GM18870 (cell line): Measurements from ENCODE around the gene AIF1.

Experiments used
- ATAC-seq: cut with Tn5 transposase; IDR thresholded peaks from one replicate; pipeline ENCODE4 v1.9.1; 2021; ENCODE audit warnings: moderate library complexity; ENCODE audit not compliant: unreplicated experiment

Gene AIF1

DNA sequence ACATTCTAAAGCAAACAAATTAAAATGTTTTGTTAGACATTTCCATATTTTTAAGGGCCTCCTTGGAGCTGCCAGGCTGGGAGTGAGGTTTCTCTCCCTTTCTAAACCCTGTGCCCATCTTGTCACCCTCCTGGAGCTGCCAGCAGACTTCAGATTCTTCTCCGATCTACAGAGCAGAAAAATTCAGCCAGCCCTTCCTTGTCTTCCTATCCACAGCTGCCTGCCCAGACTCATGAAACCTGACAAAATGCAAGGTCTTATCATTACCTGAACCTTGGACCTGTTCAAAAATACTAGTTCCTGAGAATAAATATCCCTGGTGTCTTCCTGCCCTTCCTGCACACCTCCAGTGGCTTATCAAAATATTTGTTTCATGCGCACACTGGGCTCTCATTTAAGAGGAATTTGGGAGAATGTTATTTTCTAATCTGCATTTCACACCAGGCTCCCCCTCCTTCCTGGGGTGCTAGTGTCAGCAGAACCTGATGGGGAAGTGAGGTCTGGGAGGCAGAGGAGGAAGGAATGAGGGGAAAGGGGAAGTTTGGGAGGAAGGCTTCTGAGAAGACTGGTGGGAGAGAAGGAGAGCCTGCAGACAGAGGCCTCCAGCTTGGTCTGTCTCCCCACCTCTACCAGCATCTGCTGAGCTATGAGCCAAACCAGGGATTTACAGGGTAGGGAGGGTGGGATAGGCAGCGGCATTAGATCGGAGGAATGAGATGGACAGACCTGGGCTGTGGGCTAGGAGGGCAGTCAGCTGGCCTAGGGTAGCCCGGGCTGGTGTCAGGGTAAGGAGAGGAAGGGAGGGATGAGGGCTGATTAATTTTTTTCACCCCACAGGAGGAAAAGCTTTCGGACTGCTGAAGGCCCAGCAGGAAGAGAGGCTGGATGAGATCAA lies at the start of gene AIF1:
AIF1 (plus strand) TSS at position 551 of the 895 bp plus-strand sequence; CDS start at position 647, 96 bp downstream.
- ATAC-seq, result no peak

DNA sequence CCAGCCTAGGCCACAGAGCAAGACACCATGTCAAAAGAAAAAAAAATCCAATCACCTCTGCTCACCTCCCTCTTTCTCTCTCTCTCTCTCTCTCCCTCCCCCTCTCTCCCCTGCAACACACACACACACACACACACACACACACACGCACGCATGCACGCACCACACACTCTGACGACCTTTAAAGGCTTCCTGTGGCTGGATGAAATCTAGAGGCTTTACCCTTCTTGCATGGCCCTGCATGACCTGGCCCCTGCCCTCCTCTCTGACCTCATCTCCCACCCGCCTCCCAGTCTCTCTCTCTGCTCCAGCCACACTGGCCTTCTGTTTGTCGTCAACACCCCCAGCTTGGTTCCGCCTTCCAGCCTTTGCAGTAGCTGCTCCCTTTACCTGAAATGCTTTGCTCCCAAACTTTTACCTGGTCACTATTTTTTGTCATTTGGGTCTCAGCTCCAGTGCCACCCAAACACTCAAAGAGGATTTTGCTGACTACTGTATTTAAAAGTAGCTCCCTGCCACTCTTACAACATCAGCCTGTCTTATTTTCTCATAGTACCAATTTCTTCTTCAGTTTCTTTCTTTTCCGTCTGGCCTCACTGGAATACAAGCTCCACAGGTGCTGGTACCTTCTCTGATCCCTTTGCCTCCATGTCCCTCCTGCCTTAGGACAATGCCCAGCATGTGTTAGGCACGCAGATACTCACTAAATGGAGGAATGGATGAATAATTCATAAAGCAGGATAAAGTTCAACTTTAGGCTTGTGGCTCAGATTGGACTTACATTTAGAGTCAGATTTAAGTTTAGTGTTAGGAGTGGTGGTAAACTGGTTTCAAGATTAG lies 47.3 kb upstream of the AIF1 start:
- no peak for ATAC-seq

DNA sequence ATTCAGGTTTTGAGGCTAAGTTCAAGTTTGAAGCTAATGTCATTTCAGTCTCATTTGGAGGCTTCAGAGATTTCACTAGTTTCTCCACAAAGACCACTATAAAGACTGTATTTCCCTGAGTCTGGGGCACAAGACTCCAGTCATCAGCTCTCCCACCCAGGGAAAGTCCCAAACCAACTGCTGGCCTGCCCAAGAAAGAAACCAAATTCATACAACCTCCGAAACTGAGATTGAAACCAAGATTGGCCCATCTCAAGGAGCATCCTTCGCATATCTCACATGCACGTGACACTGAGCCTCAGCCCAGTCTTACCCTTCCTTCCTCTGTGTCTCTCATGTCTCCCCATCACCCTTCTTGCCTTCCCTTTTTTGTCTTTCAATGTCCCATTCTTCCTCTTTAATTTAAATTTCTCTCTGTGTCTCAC lies 46.5 kb upstream of the AIF1 start:
- peak; percentile 76 for ATAC-seq

DNA sequence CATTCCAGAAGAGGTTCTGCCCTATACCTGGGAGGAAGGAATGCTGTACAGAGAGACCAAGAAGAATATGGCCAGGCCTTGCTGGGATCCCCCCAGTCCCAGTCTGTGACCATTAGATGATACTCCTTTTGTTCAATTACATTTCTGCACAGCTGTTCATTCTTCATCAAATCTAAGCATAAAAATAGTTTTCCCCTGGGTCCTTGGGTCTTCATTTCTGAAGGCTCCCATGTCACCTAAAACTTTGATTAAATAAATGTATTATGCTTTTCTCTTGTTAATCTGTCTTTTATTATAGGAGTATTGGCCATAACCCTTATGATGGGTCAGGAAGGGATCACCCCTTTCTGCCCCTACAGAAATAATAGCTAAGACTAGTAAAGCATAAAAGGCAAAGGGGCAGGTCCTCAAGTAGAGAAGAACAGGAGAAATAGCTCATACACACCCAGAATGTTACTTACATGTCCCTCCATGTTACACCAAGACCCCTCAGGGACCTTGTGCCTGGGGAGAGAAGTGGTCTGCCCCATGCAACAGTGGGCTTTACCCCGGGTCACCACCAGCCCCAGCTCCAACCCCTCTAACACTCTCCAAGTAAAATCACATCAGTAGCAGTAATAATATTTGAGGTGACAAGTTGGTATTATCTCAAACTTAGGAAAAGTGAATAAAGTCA lies 45.0 kb upstream of the AIF1 start:
- no peak for ATAC-seq

DNA sequence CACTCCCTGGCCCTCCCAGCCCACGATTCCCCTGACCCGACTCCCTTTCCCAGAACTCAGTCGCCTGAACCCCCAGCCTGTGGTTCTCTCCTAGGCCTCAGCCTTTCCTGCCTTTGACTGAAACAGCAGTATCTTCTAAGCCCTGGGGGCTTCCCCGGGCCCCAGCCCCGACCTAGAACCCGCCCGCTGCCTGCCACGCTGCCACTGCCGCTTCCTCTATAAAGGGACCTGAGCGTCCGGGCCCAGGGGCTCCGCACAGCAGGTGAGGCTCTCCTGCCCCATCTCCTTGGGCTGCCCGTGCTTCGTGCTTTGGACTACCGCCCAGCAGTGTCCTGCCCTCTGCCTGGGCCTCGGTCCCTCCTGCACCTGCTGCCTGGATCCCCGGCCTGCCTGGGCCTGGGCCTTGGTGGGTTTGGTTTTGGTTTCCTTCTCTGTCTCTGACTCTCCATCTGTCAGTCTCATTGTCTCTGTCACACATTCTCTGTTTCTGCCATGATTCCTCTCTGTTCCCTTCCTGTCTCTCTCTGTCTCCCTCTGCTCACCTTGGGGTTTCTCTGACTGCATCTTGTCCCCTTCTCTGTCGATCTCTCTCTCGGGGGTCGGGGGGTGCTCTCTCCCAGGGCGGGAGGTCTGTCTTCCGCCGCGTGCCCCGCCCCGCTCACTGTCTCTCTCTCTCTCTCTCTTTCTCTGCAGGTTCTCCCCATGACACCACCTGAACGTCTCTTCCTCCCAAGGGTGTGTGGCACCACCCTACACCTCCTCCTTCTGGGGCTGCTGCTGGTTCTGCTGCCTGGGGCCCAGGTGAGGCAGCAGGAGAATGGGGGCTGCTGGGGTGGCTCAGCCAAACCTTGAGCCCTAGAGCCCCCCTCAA lies 42.8 kb upstream of the AIF1 start, which contains the start of gene LTA:
LTA (plus strand) TSS at position 249 of the 871 bp plus-strand sequence; CDS start at position 703, 454 bp downstream.
- ATAC-seq, result peak; percentile 40

DNA sequence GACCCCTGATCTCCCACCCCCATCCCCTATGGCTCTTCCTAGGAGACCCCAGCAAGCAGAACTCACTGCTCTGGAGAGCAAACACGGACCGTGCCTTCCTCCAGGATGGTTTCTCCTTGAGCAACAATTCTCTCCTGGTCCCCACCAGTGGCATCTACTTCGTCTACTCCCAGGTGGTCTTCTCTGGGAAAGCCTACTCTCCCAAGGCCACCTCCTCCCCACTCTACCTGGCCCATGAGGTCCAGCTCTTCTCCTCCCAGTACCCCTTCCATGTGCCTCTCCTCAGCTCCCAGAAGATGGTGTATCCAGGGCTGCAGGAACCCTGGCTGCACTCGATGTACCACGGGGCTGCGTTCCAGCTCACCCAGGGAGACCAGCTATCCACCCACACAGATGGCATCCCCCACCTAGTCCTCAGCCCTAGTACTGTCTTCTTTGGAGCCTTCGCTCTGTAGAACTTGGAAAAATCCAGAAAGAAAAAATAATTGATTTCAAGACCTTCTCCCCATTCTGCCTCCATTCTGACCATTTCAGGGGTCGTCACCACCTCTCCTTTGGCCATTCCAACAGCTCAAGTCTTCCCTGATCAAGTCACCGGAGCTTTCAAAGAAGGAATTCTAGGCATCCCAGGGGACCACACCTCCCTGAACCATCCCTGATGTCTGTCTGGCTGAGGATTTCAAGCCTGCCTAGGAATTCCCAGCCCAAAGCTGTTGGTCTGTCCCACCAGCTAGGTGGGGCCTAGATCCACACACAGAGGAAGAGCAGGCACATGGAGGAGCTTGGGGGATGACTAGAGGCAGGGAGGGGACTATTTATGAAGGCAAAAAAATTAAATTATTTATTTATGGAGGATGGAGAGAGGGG lies 41.6 kb upstream of the AIF1 start:
- ATAC-seq, result no peak

DNA sequence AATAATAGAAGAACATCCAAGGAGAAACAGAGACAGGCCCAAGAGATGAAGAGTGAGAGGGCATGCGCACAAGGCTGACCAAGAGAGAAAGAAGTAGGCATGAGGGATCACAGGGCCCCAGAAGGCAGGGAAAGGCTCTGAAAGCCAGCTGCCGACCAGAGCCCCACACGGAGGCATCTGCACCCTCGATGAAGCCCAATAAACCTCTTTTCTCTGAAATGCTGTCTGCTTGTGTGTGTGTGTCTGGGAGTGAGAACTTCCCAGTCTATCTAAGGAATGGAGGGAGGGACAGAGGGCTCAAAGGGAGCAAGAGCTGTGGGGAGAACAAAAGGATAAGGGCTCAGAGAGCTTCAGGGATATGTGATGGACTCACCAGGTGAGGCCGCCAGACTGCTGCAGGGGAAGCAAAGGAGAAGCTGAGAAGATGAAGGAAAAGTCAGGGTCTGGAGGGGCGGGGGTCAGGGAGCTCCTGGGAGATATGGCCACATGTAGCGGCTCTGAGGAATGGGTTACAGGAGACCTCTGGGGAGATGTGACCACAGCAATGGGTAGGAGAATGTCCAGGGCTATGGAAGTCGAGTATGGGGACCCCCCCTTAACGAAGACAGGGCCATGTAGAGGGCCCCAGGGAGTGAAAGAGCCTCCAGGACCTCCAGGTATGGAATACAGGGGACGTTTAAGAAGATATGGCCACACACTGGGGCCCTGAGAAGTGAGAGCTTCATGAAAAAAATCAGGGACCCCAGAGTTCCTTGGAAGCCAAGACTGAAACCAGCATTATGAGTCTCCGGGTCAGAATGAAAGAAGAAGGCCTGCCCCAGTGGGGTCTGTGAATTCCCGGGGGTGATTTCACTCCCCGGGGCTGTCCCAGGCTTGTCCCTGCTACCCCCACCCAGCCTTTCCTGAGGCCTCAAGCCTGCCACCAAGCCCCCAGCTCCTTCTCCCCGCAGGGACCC lies 40.6 kb upstream of the AIF1 start:
- ATAC-seq, result no peak

DNA sequence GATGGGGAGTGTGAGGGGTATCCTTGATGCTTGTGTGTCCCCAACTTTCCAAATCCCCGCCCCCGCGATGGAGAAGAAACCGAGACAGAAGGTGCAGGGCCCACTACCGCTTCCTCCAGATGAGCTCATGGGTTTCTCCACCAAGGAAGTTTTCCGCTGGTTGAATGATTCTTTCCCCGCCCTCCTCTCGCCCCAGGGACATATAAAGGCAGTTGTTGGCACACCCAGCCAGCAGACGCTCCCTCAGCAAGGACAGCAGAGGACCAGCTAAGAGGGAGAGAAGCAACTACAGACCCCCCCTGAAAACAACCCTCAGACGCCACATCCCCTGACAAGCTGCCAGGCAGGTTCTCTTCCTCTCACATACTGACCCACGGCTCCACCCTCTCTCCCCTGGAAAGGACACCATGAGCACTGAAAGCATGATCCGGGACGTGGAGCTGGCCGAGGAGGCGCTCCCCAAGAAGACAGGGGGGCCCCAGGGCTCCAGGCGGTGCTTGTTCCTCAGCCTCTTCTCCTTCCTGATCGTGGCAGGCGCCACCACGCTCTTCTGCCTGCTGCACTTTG lies 39.6 kb upstream of the AIF1 start, which contains the start of gene TNF:
TNF (plus strand) TSS at position 231 of the 567 bp plus-strand sequence; CDS start at position 408, 177 bp downstream.
- ATAC-seq, result no peak

DNA sequence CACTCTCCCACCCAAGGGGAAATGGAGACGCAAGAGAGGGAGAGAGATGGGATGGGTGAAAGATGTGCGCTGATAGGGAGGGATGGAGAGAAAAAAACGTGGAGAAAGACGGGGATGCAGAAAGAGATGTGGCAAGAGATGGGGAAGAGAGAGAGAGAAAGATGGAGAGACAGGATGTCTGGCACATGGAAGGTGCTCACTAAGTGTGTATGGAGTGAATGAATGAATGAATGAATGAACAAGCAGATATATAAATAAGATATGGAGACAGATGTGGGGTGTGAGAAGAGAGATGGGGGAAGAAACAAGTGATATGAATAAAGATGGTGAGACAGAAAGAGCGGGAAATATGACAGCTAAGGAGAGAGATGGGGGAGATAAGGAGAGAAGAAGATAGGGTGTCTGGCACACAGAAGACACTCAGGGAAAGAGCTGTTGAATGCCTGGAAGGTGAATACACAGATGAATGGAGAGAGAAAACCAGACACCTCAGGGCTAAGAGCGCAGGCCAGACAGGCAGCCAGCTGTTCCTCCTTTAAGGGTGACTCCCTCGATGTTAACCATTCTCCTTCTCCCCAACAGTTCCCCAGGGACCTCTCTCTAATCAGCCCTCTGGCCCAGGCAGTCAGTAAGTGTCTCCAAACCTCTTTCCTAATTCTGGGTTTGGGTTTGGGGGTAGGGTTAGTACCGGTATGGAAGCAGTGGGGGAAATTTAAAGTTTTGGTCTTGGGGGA lies 38.9 kb upstream of the AIF1 start:
- no peak for ATAC-seq

DNA sequence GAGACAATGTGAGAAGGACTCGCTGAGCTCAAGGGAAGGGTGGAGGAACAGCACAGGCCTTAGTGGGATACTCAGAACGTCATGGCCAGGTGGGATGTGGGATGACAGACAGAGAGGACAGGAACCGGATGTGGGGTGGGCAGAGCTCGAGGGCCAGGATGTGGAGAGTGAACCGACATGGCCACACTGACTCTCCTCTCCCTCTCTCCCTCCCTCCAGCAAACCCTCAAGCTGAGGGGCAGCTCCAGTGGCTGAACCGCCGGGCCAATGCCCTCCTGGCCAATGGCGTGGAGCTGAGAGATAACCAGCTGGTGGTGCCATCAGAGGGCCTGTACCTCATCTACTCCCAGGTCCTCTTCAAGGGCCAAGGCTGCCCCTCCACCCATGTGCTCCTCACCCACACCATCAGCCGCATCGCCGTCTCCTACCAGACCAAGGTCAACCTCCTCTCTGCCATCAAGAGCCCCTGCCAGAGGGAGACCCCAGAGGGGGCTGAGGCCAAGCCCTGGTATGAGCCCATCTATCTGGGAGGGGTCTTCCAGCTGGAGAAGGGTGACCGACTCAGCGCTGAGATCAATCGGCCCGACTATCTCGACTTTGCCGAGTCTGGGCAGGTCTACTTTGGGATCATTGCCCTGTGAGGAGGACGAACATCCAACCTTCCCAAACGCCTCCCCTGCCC lies 38.0 kb upstream of the AIF1 start:
- ATAC-seq, result no peak

DNA sequence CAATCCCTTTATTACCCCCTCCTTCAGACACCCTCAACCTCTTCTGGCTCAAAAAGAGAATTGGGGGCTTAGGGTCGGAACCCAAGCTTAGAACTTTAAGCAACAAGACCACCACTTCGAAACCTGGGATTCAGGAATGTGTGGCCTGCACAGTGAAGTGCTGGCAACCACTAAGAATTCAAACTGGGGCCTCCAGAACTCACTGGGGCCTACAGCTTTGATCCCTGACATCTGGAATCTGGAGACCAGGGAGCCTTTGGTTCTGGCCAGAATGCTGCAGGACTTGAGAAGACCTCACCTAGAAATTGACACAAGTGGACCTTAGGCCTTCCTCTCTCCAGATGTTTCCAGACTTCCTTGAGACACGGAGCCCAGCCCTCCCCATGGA lies 37.5 kb upstream of the AIF1 start:
- ATAC-seq, result no peak

DNA sequence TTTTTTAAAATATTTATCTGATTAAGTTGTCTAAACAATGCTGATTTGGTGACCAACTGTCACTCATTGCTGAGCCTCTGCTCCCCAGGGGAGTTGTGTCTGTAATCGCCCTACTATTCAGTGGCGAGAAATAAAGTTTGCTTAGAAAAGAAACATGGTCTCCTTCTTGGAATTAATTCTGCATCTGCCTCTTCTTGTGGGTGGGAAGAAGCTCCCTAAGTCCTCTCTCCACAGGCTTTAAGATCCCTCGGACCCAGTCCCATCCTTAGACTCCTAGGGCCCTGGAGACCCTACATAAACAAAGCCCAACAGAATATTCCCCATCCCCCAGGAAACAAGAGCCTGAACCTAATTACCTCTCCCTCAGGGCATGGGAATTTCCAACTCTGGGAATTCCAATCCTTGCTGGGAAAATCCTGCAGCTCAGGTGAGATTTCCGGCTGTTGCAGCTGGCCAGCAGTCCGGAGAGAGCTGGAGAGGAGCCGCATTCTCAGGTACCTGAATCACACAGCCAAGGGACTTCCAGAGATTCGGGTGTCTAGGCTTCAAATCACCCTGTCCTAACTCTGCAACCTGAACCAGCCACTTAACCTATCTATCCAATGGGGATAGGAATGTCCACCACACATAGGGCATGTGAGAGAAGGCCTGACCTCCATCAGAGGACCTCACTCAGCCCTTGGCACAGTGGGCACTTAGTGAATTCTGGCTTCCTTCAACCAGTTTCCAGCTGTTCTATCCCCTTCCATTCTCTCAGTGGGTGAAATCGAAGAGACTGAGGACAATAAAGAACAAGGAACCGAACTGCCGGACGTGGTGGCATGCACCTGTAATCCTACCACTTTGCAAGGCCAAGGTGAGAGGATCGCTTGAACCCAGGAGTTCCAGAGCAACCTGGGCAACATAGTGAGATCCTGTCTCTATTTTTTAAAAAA lies 36.6 kb upstream of the AIF1 start:
- no peak for ATAC-seq

DNA sequence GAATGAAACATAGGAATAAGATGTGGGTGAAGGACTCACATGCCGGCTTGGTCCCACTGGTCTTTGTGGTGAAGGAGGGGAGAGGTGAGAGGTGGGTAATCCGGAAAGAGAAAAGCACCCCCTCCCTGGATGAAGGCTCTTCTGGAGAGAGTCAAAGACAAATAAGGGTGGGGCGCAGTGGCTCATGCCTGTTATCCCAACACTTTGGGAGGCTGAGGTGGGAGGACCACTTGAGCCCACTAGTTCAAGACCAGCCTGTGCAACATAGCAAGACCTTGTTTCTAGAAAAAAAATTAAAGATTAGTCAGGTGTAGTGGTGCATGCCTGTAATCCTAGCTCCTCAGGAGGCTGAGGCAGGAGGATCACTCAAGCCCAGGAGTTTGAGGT lies 35.9 kb upstream of the AIF1 start:
- no peak for ATAC-seq

DNA sequence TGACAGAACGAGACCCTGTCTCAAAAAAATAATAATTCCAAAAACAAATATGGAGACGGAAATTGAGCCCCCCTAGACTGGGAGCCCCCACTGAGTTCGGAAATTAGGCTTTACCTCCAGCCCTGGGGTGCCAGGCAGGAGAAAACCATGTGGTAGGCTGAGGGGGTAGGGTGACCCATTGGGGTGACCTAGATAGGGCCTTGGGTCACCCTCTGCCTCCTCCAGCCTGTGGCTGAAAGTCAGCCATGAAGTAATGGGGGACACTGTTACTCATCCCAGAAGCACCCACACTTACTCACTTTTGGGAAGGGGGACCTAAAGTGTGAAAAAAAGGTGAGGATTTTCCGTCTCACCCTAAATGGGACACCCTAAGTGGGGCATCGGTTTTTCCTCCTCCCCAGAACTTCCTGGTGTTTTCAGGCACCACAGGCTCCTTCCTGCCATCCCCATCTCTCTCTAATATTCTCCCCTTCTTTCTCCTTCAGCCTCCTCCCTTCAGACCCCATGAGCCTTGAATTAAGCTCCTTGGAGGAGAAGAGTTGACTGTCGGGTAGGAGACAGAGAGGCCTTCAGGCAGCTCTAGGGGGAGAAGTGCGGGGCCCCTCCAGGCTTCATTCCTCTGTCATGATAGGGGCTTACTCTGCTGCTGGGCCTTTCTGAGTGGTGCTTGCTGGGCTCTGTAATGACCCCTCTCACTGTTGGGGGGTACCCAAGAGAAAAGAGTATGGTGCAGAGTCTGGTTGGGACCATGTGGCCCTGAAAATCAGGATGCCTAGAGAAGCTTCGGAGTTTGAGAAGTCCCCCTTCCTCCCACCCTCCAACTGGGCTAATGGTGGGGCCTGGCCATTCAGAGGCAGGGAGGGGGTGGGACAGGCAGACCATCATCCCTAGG lies 35.2 kb upstream of the AIF1 start:
- no peak for ATAC-seq

DNA sequence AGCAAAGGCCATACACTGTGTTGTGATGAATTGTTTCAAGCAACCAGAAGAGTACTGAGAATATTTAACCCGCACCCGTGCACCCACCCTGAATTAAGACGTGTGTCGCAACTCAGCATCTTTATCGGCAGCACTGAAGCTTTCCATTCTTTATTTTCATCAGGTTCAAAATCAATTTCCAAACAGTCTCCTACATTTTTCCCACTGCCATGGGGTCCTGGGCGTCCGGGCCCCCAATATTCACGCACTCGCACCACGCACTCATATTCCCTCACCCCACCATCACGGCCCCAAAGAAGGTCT lies 34.6 kb upstream of the AIF1 start:
- ATAC-seq, result no peak
